ENCODE results near the gene SHROOM3.

- TF ChIP-seq POLR2A (IDR thresholded peaks at IDR 0.05), result no peak
- no peak for TF ChIP-seq CTCF (IDR thresholded peaks at IDR 0.05)
Measured at GRCh38 chr4:76698141-76698540, 263.1 kb downstream of the SHROOM3 start.

All from adrenal gland (tissue), 5 donors.